GM21786 (cell line): Measurements from ENCODE around the gene TEX44.
A peak's percentile ranks its signal among the peaks of the same experiment; 100 is the strongest.
"Not testable (repeated sequence)": the region's sequence is repeated elsewhere in the genome, so short reads cannot be mapped to it uniquely, and the experiment has no call there.

Experiments
- ATAC-seq: cut with Tn5 transposase; IDR thresholded peaks from one replicate; pipeline ENCODE4 v1.9.1; 2021; ENCODE audit not compliant: unreplicated experiment

TEX44 gene

DNA sequence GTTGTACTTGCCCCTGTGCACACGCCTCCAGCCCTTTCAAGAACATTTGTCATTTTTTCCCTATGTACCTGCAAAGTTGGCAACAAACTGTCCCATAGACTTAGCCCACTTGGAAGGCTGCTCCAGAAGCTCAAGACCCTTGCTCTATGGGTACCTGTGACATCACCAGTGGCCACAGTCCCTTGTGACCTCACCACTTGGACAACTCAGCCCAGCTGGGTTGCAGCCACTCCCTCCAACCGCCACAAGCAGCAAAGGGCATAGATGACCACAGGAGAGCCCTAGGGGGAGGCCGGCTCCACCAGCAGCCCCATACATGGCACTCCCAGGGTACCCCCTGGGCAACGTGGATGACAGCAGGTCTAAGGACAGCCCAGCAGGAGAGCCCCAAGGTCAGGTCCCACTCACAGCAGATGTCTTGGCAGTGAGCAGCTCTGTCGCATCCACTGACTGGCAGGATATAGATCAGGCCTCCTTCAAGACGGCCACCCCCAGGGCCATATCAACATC is at the start of gene TEX44:
TSS of gene TEX44 (plus strand) at position 229 of the 510 bp plus-strand sequence. CDS start at position 317, 88 bp downstream.
- no peak for ATAC-seq

GRCh38 chr2:231545105-231545902 is 47.4 kb upstream of the TEX44 start:
- ATAC-seq: peak; percentile 99

- no peak for ATAC-seq
These were observed 46.5 kb upstream of the TEX44 start for GRCh38 chr2:231546014-231546715.

GRCh38 chr2:231547315-231548110 is 45.2 kb upstream of the TEX44 start:
- ATAC-seq: no peak

GRCh38 chr2:231548752-231549151 is 43.9 kb upstream of the TEX44 start:
- ATAC-seq: no peak

GRCh38 chr2:231549446-231550239 is 43.0 kb upstream of the TEX44 start:
- no peak for ATAC-seq

- ATAC-seq: no peak
These were observed 39.9 kb upstream of the TEX44 start for GRCh38 chr2:231552752-231553151.

- ATAC-seq: no peak
These were observed 38.3 kb upstream of the TEX44 start for GRCh38 chr2:231554327-231554726.

DNA sequence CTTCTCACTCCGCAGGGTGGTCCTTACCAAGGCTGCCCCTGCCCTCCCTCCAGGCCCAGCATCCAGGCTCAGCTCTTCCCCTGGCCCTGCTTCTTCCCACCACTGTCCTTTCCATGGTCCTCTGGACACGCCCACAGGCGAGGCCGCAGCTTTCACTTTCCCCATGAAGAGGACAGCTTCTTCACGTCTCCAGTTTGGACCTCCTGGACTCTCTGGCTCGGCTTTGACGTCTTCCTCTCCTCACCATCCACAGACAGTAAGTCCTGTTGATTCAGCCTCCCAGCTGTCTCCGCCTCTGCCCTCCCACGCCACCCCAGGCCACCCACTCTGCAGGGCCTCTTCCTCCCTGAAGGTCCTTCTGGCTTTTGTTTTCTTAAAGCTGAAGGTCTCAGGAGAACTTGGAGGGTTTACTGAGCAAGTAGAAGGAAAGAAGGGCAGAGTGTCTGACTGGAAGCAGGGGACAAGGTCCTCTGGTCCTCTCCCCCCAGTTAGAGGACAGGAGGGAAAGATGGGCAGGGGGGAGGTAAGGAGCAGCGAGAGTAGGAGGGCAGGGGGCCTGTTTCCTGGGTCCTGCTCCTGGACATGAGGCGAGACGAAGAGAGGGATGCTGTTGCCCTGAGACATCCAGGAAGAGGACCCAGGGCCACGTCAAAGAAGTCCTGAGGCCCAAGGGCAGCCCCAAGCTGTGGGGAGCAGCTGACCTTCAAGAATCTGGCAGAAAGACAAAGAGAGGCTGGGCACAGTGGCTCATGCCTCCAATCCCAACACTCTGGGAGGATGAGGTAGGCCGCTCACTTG is 37.7 kb upstream of the TEX44 start:
- ATAC-seq: no peak

DNA sequence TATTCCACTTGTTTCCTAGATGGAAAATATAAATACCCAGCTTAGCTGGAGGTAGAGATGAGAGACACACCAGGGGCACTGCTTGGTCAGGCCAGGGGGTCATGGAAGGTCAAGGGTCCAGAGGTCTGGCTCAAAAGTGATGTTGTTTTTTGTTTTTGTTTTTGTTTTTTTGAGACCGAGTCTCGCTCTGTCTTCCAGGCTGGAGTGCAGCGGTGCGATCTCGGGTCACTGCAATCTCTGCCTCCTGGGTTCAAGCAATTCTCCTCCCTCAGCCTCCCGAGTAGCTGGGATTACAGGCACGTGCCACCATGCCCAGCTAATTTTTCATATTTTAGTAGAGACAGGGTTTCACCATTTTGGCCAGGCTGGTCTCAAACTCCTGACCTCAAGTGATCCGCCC is 36.2 kb upstream of the TEX44 start:
- ATAC-seq: not testable (repeated sequence)

DNA sequence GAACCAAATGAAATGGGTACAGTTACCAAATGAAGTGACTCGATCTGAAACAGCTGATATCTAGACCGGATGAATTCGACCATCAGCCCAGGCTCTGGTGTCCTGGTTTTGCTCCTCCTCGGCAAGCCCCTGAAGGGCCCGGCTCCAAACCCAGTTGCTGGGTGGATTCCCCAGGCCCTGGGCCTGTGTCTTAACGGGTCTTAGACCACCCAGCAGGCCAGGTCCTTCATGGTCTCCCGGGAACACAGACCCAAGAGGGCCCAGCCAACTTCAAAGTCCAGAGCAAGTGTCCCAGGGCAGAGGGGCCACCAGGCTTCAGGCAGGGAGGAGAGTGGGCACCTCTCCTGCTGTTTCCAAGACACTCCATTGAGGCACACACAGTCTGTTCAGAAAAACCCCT is 35.7 kb upstream of the TEX44 start:
- ATAC-seq: no peak

DNA sequence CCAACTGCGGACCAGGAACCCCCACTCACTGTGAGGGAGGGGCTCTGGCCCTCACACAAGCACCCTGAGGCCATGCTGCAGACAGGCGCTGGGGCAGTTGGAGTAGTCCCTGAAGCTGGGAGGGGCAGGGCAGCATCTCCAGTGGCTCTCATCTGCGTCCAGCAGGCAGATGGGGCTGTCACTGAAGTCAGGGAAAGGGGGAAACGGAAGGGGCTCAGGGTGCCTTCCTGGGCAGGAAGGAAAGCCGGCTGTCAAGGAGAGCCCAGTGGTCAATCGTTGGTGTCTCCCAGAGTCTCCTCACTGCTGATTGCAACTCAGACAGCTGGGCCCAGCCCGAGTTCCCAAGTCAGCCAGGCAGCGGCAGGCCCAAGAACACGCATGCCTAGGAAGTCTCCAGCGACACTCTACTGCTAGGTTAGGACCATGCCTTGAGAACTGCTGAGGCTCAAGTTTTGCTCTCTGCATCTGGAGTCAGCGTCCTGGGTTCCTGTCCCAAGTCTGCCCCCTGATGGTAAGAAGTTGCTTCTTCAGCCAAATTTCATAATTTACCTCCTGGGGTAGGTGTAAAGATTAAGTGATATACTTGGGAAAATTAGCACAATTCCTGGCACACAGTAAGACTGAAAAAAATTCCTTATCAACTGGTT is 35.0 kb upstream of the TEX44 start:
- ATAC-seq: peak; percentile 76

DNA sequence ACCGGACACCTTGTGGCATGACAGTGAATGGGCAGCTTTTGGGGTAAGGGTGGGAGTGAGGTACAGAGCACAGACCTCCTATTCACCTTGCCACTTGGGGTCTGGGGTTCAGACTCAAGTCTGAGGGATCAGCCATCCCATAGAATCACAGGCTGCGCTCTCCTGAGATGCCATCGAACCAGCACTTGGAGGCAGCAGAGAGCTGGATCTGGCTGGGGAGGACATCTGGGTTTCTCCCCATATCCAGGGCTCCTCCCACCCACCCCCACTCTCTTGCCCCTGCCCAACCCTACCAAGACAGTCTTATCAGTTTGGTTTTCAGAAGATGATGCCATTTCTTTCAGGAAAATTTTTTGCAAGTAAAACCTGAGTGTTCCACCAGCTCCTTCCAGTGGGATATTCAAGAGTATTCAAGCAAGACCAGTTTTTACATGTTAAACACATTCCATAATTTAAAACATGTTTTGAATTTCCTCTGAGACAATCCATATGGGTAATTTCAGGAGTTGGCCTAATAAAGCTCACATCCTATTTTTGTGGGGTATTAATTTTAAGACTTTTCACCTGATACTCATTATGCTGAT is 29.2 kb upstream of the TEX44 start:
- ATAC-seq: no peak

GRCh38 chr2:231565887-231566594 is 26.6 kb upstream of the TEX44 start:
- no peak for ATAC-seq

GRCh38 chr2:231567159-231567558 is 25.5 kb upstream of the TEX44 start:
- ATAC-seq: no peak

DNA sequence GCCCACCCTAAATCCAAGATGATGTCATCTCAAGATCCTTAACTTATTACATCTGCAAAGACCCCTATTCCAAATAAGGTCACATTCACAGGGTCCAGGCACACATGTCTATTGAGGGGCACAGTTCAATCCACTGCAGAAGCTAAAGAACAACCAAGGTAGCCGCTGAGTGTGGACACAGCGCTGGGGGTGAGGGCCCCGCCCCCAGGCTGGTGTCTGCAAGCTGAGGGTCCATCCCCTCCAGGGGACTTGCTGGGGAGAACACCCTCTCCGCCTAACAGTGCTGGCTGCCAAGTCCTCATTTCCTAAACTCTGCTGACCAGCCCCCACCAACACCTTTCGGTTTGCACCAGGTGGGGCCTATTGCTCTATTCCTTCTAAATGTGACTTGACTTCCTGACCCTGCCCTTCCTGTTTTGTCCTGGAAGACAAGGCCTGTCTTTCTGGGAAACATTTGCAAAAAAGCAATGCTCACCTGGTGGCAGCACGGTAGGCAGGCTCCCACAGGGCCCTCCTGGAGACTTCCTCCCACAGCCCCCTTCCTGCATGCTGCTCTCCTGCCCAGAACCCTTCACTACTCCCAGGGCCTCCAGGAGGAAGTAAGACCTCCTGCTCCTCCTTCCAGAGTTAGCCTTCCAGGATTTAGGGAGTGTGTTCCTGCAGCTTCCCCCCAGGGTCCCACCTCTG is 24.4 kb upstream of the TEX44 start:
- ATAC-seq: no peak

- ATAC-seq: no peak
These were observed 23.8 kb upstream of the TEX44 start for GRCh38 chr2:231568785-231569435.
